Measurements from ENCODE around the gene TFAP2A.

TFAP2A gene

GRCh38 chr6:10453596-10453995, 38.7 kb upstream of the TFAP2A start:
- Histone ChIP-seq H3K4me1 (ENCODE audit: insufficient read depth, low read length, poor library complexity, severe bottlenecking) (no peaks in the 10 kb centered on the region), H3K36me3 (ENCODE audit: insufficient read depth, low read length) (no peaks in the 10 kb centered on the region), H3K4me2 (ENCODE audit: low read depth, low read length, poor library complexity, severe bottlenecking) (no peak overlapping the region), H3K9me2 (replicated peaks; ENCODE audit: low read depth, low read length) (no peaks in the 10 kb centered on the region), H3K4me3 (ENCODE audit: low read length, poor library complexity, severe bottlenecking) (no peak overlapping the region), H2AFZ (ENCODE audit: low read length) (no peak overlapping the region), H3K27me3 (ENCODE audit: insufficient read depth, low read length, poor library complexity, severe bottlenecking) (no peaks in the 10 kb centered on the region), H4K20me1 (ENCODE audit: insufficient read depth, low read length, poor library complexity, severe bottlenecking) (no peaks in the 10 kb centered on the region), H3K9ac (ENCODE audit: low read depth, low read length, poor library complexity, severe bottlenecking) (no peak overlapping the region), H3K79me2 (ENCODE audit: insufficient read depth, low read length) (no peaks in the 10 kb centered on the region), H3K9me3 (ENCODE audit: insufficient read depth, low read depth, low read length) (no peaks in the 10 kb centered on the region), H3F3A (ENCODE audit: low read depth) (no peaks in the 10 kb centered on the region)
- no peak for TF ChIP-seq CTCF (conservative IDR thresholded peaks at IDR 0.05; ENCODE audit: low read length)
- no peak for TF ChIP-seq EZH2phosphoT487 (IDR thresholded peaks at IDR 0.05; ENCODE audit: borderline replicate concordance)

- Histone ChIP-seq H3K4me1 (ENCODE audit: insufficient read depth, low read length, poor library complexity, severe bottlenecking) (no peaks in the 10 kb centered on the region), H2AFZ (ENCODE audit: low read length) (no peak overlapping the region), H3K79me2 (ENCODE audit: insufficient read depth, low read length) (no peaks in the 10 kb centered on the region)
Observed at GRCh38 chr6:10451828-10452509, 37.1 kb upstream of the TFAP2A start.

GRCh38 chr6:10451394-10451793, 36.5 kb upstream of the TFAP2A start:
- Histone ChIP-seq H3K9me3 (ENCODE audit: insufficient read depth, low read depth, low read length) (no peaks in the 10 kb centered on the region), H3K9ac (ENCODE audit: low read depth, low read length, poor library complexity, severe bottlenecking) (no peak overlapping the region), H4K20me1 (ENCODE audit: insufficient read depth, low read length, poor library complexity, severe bottlenecking) (no peaks in the 10 kb centered on the region), H2AFZ (ENCODE audit: low read length) (no peak overlapping the region), H3K79me2 (ENCODE audit: insufficient read depth, low read length) (no peaks in the 10 kb centered on the region), H3K9me2 (replicated peaks; ENCODE audit: low read depth, low read length) (no peaks in the 10 kb centered on the region), H3K27me3 (ENCODE audit: insufficient read depth, low read length, poor library complexity, severe bottlenecking) (no peaks in the 10 kb centered on the region), H3K4me1 (ENCODE audit: insufficient read depth, low read length, poor library complexity, severe bottlenecking) (no peaks in the 10 kb centered on the region), H3K36me3 (ENCODE audit: insufficient read depth, low read length) (no peaks in the 10 kb centered on the region), H3K4me3 (ENCODE audit: low read length, poor library complexity, severe bottlenecking) (no peak overlapping the region), H3F3A (ENCODE audit: low read depth) (no peaks in the 10 kb centered on the region), H3K4me2 (ENCODE audit: low read depth, low read length, poor library complexity, severe bottlenecking) (no peak overlapping the region)
- TF ChIP-seq EZH2phosphoT487 (IDR thresholded peaks at IDR 0.05; ENCODE audit: borderline replicate concordance) (no peak), CTCF (conservative IDR thresholded peaks at IDR 0.05; ENCODE audit: low read length) (no peak)

More at GRCh38 chr6:10451828-10452509, 37.1 kb upstream of the TFAP2A start:
- no peak overlapping the region for H3K4me3 ChIP-seq (ENCODE audit: low read length, poor library complexity, severe bottlenecking)
- H3K9me3 ChIP-seq (ENCODE audit: insufficient read depth, low read depth, low read length) = no peaks in the 10 kb centered on the region
- H3F3A ChIP-seq (ENCODE audit: low read depth) = no peaks in the 10 kb centered on the region
- no peak overlapping the region for H3K4me2 ChIP-seq (ENCODE audit: low read depth, low read length, poor library complexity, severe bottlenecking)
- no peaks in the 10 kb centered on the region for H3K27me3 ChIP-seq (ENCODE audit: insufficient read depth, low read length, poor library complexity, severe bottlenecking)
- H3K36me3 ChIP-seq (ENCODE audit: insufficient read depth, low read length) = no peaks in the 10 kb centered on the region
- H4K20me1 ChIP-seq (ENCODE audit: insufficient read depth, low read length, poor library complexity, severe bottlenecking) = no peaks in the 10 kb centered on the region
- H3K9me2 ChIP-seq (replicated peaks; ENCODE audit: low read depth, low read length) = no peaks in the 10 kb centered on the region
- TF ChIP-seq EZH2phosphoT487 (IDR thresholded peaks at IDR 0.05; ENCODE audit: borderline replicate concordance) (no peak), CTCF (conservative IDR thresholded peaks at IDR 0.05; ENCODE audit: low read length) (no peak)
- H3K9ac ChIP-seq (ENCODE audit: low read depth, low read length, poor library complexity, severe bottlenecking) = no peak overlapping the region

All from Loucy (cell line).